D341Med (cell line): ENCODE measurements around the gene BIRC2.

Experiments
- DNase-seq: peaks from one replicate; pipeline ENCODE4 v3.0.0; 2012; ENCODE audit warnings: low spot score

The BIRC2 gene

DNA sequence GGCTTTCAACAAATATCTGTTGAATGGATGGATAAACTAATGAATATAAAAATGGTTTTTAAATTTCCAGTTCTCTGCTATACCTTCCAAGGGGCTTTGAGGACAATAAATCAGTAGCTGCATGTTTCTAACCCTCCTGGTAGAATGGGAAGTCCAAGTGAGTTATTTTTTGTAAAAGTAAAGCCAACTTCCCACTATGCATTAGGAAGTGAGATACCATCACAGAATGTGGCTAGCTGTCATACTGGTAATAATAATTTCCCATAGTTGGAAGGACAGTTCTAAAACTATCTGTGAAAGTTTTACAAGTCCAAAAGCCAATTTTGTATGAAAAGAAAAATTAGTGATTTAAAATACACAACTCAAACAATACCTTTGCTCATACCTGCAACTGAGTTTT is 55.5 kb downstream of the BIRC2 start:
- DNase-seq = no peak

DNA sequence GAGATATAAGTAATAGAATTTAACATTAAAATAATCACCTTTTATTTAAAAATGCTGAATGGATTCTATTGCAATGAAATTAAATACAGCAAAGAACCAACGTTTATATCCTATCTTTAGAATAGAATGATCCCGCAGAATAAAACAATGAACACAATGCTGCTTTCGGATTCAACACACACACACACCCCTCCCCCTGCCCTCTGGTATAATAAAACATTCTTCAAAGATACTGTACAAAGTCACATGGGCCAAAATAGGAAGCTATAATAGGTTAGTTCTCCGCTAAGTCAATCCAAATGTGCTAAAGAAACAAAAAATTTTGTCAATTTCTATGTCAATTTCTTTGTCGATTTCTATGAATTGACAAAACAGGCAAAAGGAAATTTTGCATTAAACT is 58.5 kb downstream of the BIRC2 start:
- no peak for DNase-seq

- no peak for DNase-seq
These were observed 59.1 kb downstream of the BIRC2 start for GRCh38 chr11:102406099-102406498.

- no peak for DNase-seq
These were observed 60.9 kb downstream of the BIRC2 start for GRCh38 chr11:102407901-102408300.

- no peak for DNase-seq
These were observed 61.3 kb downstream of the BIRC2 start for GRCh38 chr11:102408339-102408738.

DNA sequence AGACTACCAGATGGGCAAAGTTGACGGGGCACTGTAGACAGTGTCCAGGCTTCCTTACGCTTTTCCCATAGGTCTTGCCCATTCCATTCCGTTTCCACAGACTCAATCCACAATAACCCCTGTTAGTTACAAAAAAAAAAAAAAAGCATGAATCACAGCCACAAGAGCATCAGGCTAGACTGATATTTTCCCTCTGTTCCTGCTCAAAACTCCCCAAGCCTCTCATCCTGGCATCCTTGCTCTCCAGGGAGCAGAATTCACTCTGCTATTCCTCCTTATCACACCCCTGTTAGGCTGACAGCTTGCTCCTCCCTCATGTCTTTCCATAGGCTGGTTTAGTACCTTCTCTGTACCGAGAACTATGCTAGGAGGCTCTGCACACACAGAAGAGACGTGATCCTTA is 63.4 kb downstream of the BIRC2 start:
- no peak for DNase-seq

GRCh38 chr11:102411142-102411541 is 64.1 kb downstream of the BIRC2 start:
- no peak for DNase-seq

DNA sequence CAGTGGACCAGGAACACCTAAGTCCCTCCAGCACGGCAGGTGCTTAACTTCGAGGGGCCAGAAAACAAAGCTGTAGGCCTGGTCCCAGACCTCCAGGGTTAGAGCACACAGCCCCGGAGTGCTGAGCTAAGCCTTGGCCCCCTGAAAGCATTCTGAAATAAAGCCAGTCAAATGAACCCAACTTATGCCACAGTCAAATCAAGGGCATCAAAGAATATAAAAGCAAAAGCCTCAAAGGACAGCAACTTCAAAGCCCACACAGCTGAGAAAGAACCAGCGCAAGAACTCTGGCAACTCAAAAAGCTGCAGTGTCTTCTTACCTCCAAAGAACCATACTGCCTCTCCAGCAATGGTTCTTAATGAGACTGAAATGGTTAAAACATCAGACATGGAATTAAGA is 66.5 kb downstream of the BIRC2 start:
- DNase-seq = no peak

DNA sequence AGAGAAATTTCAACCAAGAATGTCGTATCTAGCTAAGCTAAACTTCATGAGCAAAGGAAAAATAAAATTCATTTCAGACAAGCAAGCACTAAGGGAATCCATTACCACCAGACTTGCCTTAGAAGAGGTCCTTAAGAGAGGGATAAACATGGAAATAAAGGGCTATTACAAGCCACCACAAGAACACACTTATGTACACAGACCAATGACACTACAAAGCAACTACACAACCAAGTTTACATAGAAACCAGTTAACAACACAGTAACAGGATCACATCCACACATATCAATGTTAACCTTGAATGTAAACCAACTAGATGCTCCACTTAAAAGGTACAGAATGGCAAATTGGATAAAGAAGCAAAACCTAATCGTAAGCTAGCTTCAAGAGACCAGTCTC is 67.5 kb downstream of the BIRC2 start:
- no peak for DNase-seq

GRCh38 chr11:102415304-102415916 is 68.4 kb downstream of the BIRC2 start:
- no peak for DNase-seq

DNA sequence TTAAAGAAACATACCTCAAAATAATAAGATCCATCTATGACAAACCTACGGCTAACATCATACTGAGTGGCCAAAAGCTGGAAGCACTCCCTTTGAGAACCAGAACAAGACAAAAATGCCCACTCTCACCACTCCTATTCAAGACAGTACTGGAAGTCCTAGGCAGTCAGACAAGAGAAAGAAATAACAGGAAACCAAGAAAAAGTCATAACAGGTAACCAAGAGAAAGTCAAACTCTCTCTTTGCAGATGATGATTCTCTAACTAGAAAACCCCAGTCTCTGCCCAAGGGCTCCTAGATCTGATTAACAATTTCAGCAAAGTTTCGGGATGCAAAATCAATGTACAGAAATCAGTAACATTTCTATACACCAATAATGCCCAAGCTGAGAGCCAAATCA is 70.0 kb downstream of the BIRC2 start:
- no peak for DNase-seq

- no peak for DNase-seq
These were observed 72.2 kb downstream of the BIRC2 start for GRCh38 chr11:102419181-102419580.

- no peak for DNase-seq
These were observed 73.5 kb downstream of the BIRC2 start for GRCh38 chr11:102420547-102420946.

DNA sequence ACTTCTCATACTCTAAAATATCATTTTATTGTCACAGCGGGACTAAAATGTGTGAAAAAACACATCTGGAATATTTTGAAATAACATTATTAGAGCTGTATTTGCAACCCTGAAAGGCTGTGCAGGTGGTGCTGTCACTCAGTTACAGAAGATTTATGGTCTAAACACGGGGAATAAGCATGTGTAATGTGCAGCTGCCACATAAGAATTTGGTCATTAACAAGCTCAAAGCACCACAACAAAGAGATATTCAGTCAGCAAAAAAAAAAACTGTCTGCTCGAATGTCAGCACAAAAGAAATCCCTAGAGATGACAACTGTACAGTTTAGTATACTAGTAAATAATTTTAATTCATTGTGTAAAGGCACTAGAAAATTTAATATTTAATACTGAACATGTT is 74.2 kb downstream of the BIRC2 start:
- no peak for DNase-seq

DNA sequence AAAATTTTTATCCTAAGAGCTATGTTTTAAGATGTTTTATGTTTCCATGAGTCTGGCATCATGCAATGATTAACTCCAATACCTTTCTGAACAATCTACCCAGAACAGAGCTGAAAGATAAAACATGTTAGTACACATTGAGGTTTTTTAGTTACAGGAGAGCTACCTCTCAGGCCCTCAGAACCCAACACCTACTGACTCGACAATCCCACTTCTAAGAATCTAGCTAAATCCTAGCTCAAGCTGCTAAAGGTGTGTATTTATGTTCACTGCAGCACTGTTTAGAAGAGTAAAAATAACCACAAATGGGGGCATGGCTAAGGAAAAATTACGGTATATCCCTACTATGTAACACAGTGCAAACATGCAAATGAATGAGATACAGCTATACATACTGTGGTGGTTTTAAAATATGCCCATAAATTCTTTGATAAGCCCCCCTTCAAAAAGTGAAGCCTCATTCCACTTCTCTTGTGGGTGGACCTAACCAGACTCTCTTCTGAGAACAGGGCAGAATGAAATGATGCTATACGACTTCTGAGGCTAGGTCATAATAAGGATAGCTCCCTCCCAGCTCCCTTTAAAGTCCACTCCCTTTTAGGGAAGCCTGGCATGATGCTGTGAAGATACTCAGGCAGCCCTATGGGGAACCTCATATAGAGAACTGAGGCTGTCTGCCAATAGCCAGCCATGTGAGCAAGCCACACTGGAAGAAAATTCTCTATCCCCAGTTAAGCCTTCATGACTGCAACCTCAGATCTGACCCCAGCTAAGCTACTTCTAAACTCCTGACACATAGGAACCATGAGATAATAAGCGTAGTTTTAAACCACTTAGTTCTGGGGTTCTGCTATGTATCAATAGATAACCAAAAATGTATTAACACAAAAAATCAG is 76.1 kb downstream of the BIRC2 start:
- no peak for DNase-seq

GRCh38 chr11:102423936-102424335 is 76.9 kb downstream of the BIRC2 start:
- DNase-seq = no peak

- DNase-seq = no peak
These were observed 79.0 kb downstream of the BIRC2 start for GRCh38 chr11:102426000-102426399.

GRCh38 chr11:102426570-102426969 is 79.6 kb downstream of the BIRC2 start:
- no peak for DNase-seq

- DNase-seq = no peak
These were observed 80.1 kb downstream of the BIRC2 start for GRCh38 chr11:102427068-102427467.
